Activated T-cell treated with anti-CD3 and anti-CD28 coated beads for 24 hours (primary cell): ENCODE measurements around the gene FMNL2.

Experiments used
- DNase-seq: peaks from one replicate; pipeline ENCODE4 v3.0.0-alpha.2; 2020; ENCODE audit warnings: low read depth

Gene FMNL2

GRCh38 chr2:152405206-152406118, 70.5 kb downstream of the FMNL2 start:
- no peak for DNase-seq

- no peak for DNase-seq
Measured at GRCh38 chr2:152406119-152406835, 71.3 kb downstream of the FMNL2 start.

- DNase-seq: no peak
Measured at GRCh38 chr2:152406836-152407161, 71.8 kb downstream of the FMNL2 start.

GRCh38 chr2:152407204-152407721, 72.3 kb downstream of the FMNL2 start:
- no peak for DNase-seq

GRCh38 chr2:152407806-152408205, 72.8 kb downstream of the FMNL2 start:
- DNase-seq: no peak

- no peak for DNase-seq
Measured at GRCh38 chr2:152408254-152408653, 73.3 kb downstream of the FMNL2 start.

- DNase-seq: no peak
Measured at GRCh38 chr2:152409386-152410164, 74.6 kb downstream of the FMNL2 start.

- DNase-seq: no peak
Measured at GRCh38 chr2:152410165-152410597, 75.2 kb downstream of the FMNL2 start.

- no peak for DNase-seq
Measured at GRCh38 chr2:152411154-152411553, 76.2 kb downstream of the FMNL2 start.

GRCh38 chr2:152413228-152414030, 78.5 kb downstream of the FMNL2 start:
- DNase-seq: no peak

- DNase-seq: peak; percentile 7
Measured at GRCh38 chr2:152415231-152415642, 80.3 kb downstream of the FMNL2 start.

- DNase-seq: no peak
Measured at GRCh38 chr2:152415796-152416195, 80.8 kb downstream of the FMNL2 start.

GRCh38 chr2:152418688-152419087, 83.7 kb downstream of the FMNL2 start:
- DNase-seq: no peak

GRCh38 chr2:152419944-152420343, 85.0 kb downstream of the FMNL2 start:
- DNase-seq: no peak

GRCh38 chr2:152420363-152420762, 85.4 kb downstream of the FMNL2 start:
- no peak for DNase-seq

- no peak for DNase-seq
Measured at GRCh38 chr2:152420936-152421335, 86.0 kb downstream of the FMNL2 start.

- DNase-seq: no peak
Measured at GRCh38 chr2:152421521-152422370, 86.8 kb downstream of the FMNL2 start.

- DNase-seq: no peak
Measured at GRCh38 chr2:152423684-152424083, 88.7 kb downstream of the FMNL2 start.

GRCh38 chr2:152425765-152426727, 91.1 kb downstream of the FMNL2 start:
- no peak for DNase-seq
